Omental fat pad (tissue), 4 donors: ENCODE results near the gene RALGPS1. TPM values are rescaled to one million over a fixed set of nuclear protein-coding genes. Genes with fewer than 3 reads are reported as not detected.

ENCODE experiments used
- ATAC-seq: fragments of 150-250 bp; one replicate; pipeline ENCODE4 v1.9.1; 2016; ENCODE audit warnings: mild to moderate bottlenecking, moderate library complexity; ENCODE audit not compliant: low FRiP score
- DNase-seq: peaks from one replicate; pipeline ENCODE4 v3.0.0-alpha.2; 2019; ENCODE audit warnings: low spot score
- total RNA-seq, 4 donors: library from RNA; depleted of rRNA; stranded (reverse); fragments of >200 nt; gene quantifications; one replicate each; pipeline ENCODE4 v1.1.0, GENCODE V29; 2016
- TF ChIP-seq, protein P1 (sequence below), 3 donors: fragments of 450-650 bp; IDR thresholded peaks; one replicate each; pipeline ENCODE4 v1.5.1; 2016 to 2017; ENCODE audit warnings: antibody characterized with exemption in 3 of 3, mild to moderate bottlenecking in 3 of 3, moderate library complexity in 2 of 3

The RALGPS1 gene
- total RNA-seq, 4 donors from 2014 or later, result 4.0 to 15.3 (median 4.8) TPM

GRCh38 chr9:126986506-126986951 lies 71.9 kb downstream of the RALGPS1 start:
- ATAC-seq (no peak), DNase-seq (no peak)
- TF ChIP-seq, protein P1, sequence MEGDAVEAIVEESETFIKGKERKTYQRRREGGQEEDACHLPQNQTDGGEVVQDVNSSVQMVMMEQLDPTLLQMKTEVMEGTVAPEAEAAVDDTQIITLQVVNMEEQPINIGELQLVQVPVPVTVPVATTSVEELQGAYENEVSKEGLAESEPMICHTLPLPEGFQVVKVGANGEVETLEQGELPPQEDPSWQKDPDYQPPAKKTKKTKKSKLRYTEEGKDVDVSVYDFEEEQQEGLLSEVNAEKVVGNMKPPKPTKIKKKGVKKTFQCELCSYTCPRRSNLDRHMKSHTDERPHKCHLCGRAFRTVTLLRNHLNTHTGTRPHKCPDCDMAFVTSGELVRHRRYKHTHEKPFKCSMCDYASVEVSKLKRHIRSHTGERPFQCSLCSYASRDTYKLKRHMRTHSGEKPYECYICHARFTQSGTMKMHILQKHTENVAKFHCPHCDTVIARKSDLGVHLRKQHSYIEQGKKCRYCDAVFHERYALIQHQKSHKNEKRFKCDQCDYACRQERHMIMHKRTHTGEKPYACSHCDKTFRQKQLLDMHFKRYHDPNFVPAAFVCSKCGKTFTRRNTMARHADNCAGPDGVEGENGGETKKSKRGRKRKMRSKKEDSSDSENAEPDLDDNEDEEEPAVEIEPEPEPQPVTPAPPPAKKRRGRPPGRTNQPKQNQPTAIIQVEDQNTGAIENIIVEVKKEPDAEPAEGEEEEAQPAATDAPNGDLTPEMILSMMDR (IDR thresholded peaks at IDR 0.05), result no peak

DNA sequence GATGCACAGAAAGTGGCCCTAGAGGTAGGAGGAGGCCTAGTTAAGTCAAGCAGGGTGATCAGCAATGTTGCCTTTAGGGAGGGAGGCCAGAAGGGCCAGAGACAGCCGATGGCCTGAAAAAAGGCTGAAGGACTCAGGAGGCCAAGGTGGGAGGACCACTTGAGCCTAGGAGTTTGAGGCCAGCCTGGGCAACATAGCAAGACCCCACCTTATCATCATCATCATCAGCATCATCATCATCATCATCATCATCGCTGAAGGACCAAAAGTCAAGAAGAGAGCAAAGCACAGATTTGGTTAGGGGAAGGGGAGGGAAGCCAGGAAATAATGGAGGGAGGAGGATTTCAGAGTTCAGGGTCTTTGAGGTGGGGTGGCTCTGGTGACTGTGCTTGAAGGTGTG lies 74.3 kb downstream of the RALGPS1 start:
- ATAC-seq (no peak), DNase-seq (no peak)
- TF ChIP-seq, protein P1 (IDR thresholded peaks at IDR 0.05), result no peak

DNA sequence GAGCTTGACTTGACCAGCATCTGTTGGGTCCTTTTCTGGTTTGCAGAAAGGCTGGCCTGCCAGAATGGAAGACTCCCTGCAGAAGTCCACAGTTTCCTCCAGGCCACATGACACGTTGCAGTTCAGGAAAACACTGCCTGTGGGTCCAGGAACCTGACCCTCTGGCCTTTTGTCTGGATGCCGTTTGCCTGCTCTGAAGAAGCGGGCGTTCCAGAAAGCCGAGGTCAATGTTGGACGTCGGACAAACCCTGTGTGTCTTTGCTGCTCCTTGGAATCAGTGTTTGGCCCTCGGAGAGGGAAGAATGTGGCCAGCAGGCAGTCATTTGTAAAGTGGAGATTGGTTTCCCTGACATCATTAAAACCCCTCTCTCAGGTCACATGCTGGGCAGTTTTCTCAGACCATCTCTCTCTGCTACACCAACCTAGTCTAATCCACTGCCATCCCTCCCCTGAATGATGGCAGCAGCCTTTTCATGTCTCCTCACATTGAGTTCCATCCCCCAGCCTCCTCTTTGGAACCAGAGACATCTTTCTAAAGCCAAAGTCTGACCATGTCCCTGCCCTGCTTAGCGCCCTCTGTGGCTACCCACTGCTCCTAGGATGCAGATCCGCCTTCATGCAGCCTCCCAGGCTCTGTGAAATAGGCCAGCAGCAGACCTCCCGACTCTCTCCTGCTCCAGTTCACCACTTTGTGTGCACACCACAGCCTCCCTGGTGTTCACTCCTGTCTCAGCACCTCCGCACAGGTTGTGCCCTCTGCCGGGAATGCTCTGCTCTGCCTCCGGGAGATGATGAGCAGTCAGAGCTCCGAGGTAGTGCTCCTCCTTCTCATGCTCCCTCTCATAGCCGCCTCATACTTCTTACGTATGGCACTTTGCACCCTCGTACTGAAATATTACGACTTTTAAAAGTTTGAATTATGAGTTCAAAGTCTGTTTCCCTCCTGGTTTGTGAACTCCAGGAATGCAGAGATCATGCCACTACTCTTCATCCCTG lies 75.6 kb downstream of the RALGPS1 start:
- ATAC-seq, result no peak
- TF ChIP-seq, protein P1 (IDR thresholded peaks at IDR 0.05), result no peak
- DNase-seq, result no peak

DNA sequence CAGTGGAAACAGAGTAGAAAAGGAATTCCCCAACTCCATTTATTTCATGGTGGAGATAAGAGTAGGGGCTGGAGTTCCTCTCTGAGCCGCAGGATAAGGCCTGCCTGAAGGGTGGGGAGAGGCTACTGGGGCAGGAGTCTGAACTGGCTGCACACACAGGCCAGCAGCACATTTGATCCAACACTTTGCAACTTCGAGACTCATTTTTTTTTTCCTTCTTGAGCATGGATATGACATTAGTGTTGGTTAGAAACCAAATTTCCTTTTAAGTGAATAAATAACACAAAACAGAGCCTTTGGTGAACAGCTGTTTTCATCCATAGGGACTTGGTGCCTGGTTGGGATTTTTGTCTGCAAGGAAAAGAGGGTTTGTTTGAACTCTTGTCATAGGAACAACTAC lies 76.6 kb downstream of the RALGPS1 start:
- no peak for ATAC-seq
- no peak for DNase-seq
- TF ChIP-seq, protein P1 (IDR thresholded peaks at IDR 0.05), result no peak

- TF ChIP-seq, protein P1 (IDR thresholded peaks at IDR 0.05), result no peak
- DNase-seq, result no peak
Measured at GRCh38 chr9:126992427-126992826, 77.8 kb downstream of the RALGPS1 start.

DNA sequence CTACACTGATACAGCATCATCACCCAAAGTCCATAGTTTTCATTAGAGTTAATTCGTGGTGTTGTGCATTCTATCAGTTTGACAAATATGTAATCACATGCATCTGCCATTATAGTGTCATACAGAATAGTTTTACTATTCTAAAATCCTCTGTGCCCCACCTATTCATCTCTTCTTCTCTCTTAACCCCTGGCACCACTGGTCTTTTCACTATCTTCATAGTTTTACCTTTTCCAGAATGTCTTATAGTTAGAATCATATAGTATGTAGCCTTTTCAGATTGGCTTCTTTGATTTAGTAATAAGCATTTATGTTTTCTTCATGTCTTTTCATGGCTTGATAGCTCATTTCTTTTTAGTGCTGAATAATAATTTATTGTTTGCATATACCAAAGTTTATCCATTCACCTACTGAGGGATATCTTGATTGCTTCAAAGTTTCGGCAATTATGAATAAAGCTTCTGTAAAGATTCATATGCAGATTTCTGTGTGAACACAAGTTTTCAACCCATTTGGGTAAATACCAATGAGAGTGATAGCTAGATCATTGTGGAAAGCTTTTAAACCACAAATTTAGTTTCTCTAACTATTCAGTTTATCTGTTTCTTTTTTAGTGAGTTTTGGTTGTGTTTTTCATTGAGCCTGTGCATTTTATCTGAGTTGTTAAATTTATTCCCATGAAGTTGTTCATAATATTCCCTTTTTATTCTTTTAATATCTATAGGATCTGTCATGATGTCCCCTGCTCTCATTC lies 84.9 kb downstream of the RALGPS1 start:
- no peak for ATAC-seq
- no peak for DNase-seq
- TF ChIP-seq, protein P1 (IDR thresholded peaks at IDR 0.05), result no peak

More at GRCh38 chr9:126992427-126992826, 77.8 kb downstream of the RALGPS1 start:
- no peak for ATAC-seq
